ENCODE measurements around the gene AGR3.

GRCh38 chr7:16874066-16874465 is 7.7 kb downstream of the AGR3 start:
- TF ChIP-seq EZH2 (IDR thresholded peaks at IDR 0.05; ENCODE audit: borderline replicate concordance) (no peak), CTCF (IDR thresholded peaks at IDR 0.05; ENCODE audit: poor library complexity) (no peak)
